GM19463 (cell line): Measurements from ENCODE around the gene GDF7.
A peak's percentile ranks its signal among the peaks of the same experiment; 100 is the strongest.

ENCODE experiments used
- ATAC-seq: cut with Tn5 transposase; IDR thresholded peaks from one replicate; pipeline ENCODE4 v1.9.1; 2021; ENCODE audit warnings: mild to moderate bottlenecking, moderate library complexity; ENCODE audit not compliant: unreplicated experiment

The GDF7 gene

DNA sequence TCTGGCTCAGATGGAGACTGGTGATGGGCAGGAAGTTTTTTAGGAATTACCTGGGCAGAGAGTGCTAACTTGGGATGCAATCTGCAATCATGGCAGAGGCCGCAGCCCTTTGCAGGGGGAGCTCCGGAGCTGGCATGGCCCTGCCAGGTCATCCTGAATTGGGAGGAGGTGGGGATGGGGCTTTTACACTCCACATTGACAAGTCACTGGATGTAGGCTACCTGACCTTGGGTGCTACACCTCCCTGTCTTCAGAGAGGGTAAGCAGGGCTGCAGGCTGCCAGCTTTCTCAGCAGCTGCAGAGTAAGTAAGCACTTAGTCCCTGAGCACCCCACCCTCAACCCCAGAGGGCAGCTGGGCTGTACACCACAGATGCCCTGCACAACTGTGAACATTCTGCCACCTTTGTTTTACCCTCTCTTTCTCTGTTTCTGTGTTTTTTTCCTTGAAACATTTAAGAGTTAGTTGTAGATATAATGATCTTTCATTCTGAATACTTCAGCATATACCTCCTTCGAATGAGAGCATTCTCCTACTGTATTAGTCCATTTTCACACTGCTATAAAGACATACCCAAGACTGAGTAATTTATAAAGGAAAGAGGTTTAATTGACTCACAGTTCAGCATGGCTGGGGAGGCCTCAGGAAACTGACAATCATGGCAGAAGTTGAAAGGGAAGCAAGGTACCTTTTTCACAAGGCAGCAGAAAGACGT is 9.3 kb upstream of the GDF7 start:
- ATAC-seq, result no peak

DNA sequence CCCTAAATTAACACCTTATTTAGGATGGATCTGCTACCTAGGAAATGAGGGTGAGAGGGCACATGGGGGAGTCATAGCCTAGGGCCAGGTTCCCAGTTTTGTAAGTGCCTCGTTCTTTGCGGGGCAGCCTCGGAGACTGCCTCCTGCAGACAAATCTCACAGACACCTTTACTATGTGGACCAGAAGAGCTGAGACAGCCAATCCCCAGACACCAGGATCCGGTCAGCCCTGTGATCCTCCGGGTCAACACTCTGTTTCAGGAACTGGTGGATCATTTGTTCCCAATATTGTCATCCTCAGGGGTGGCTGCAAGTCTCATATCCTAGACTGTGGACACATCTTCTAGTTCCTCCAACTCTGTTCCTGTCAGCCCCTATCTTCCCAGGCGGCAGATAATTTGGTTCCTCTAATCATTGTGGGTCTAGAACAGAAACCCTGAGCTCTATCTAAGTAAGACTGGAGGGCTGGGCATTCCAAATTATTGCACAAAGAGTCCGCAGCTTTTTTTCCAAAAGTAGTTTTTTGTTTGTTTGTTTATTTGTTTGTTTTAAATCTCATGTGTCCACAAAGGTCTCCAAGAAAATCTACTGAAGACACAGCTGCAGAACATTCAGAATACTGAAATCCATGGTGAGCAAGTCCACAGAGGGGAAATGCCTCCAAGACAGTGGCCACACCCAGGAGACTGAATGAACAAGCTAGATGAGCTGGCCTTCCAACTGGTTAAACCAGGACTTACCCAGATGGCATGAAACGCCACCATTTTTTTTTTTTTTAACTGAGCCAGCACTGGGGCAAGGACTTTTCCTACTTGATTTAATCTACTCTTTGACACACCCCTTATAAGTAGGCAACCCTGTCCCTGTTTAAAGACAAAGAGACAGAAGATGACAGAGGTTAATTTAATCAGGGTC is 6.2 kb upstream of the GDF7 start:
- no peak for ATAC-seq

DNA sequence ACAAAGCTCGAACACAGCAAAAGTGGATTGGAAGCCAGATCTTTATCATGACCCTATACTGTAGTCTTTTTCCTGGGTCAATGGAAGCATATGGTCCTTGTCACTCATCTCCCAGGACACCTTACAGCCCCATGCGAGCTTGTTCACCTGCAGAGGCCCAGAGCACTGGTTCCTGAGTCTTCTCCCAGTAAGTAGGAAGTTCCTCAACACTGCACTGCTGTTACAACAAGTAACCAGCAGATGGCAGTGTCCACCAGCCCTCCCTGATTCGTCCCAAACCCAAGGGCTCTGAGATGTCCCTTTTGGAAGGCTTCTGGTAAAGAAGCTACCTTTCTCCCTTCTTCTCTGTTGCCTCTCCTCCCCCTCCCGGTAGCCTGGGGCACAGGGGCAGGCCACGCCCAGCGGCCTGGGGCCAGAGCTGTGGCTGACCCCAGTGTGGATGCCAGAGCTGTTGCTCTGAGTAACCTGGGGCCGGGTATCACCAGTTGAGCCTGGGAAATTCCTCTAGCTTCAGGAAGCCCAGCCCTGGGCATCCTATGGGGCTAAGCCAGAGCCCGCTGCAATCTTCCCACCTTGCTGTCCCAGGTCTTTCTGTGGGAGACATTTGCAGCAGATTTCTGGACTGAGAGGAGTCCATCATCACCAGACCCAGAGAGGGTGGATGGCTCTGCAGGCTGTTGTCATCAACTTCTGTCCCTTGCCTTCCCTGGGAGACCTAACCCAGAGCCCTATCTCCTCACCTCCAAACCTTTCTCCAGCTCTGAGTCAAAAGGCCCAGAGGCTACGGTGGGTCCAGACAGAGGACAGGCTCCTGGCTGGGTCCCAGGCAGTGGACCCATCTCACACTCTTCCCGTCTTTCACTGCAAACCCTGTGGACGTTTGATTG is 5.3 kb upstream of the GDF7 start:
- peak; percentile 72 for ATAC-seq

DNA sequence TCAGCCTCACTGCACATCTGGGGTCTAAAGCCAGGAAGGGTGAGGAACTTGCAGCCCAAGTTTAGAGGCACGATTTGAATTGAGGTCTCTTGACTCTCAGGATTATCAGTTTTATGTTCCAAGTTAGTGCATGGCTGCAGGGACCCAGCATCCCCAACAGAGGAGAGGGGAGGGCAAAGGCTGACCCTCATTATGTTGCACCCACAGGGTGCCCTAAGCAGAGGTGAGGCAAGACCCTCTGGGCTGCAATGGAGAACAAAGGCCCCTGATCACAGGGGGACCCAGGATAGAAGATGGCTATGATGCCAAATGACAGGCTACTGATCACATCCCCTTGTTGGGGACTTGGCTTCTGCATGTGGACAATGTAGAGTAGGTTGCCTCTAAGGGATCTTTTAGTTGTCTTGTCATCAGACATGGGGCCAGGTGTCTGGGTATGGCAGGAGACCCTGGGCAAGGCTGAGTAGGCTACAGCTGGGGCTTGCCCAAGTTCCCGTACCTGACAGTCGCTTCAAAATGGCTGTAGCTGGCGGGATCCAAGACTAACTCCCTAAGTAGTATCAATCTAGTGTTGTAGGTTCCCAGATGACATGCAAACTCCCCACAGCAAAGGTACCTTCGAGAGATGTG is 4.5 kb upstream of the GDF7 start:
- no peak for ATAC-seq

DNA sequence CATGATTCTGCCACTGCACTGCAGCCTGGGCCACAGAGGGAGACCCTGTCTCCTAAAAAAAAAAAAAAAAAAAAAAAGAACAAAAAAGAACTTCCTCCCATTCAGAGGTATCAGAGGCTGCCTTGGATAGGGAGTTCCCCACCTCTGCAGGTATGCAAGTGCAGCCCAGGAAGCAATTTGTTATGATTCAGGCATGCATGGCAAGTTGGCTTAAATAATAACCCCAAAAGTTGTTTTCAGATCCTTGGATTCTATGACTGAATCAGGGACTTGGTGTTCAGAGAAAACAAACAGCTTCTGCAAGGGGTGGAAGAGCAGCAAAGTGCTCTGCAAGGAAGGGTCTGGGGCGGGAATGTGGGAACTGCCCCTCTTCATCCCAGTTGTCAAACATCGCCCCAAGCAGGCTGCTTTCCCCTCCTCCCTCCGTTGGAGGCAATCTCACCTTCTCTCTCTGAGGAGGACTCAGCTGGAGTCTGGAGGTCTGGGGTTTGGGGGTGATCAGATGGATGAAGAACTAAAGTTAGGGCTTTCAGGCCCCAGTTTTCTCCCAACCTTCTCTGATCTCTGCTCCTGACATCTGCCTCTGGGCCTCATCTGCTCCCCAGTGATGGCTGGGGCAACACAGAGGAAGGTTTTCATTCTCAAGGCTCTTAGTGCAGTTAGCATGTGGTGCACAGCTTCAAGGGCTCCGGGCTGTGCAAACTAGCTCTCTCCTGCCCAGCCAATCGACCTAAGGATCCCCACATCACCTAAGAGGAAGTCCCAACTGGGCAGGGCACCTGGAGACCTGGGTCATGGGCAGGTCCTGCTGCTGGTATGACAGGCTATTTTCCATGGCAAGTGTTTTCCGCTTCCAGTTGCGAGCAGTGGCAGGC is 3.5 kb upstream of the GDF7 start:
- ATAC-seq, result no peak

DNA sequence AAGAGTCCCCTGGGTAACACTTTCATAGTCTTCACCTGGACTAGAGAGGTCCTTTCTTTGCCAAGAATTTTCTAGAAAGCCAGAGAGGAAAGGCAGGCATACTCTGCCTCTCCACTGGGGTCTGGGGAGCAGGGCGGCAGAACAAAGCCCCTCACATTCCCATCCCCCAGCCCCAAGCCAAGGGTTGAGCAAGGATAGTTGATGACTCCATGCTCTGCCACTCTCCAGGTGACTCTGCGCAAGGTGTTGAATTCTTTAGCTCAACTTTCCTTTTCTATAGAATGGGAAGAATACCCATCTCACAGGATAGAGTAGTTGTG is 2.9 kb upstream of the GDF7 start:
- ATAC-seq, result no peak

DNA sequence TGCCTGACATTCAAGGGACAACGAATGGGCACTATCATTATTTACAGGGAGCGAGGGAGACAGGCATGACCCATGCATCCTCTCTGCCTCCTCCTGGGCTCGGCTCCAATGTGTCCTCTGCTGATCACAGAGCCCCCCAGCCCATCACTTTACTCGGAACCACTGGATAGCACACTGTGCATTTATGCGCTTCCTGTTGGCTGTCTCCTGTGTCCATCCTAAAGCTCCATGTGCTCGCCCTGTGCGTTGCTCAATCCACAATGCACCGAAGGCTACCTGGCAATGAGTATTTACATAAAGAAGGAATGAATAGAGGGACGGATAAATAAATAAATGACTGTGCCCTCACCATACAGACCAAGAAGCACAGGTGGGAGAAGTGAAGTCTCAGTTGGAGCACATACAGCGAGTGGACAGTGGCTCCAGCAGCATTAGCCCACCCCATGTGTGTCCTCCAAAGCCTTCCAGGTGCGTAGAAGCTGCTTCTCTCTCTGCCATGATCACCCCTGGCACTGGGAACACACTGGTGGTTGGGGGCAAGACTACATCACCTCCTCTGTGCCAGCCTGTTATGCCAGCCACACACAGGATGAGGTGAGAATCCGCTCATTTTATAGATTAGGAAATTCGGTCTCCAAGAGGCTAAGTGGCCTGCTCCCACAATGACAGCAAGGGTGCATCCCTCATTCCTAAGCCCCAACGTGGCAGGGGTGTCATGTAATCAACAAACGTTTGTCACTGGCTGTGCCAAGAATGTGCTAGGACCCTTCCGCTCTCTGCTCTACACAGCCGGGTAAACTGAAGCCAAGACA is 2.3 kb upstream of the GDF7 start:
- ATAC-seq, result no peak

DNA sequence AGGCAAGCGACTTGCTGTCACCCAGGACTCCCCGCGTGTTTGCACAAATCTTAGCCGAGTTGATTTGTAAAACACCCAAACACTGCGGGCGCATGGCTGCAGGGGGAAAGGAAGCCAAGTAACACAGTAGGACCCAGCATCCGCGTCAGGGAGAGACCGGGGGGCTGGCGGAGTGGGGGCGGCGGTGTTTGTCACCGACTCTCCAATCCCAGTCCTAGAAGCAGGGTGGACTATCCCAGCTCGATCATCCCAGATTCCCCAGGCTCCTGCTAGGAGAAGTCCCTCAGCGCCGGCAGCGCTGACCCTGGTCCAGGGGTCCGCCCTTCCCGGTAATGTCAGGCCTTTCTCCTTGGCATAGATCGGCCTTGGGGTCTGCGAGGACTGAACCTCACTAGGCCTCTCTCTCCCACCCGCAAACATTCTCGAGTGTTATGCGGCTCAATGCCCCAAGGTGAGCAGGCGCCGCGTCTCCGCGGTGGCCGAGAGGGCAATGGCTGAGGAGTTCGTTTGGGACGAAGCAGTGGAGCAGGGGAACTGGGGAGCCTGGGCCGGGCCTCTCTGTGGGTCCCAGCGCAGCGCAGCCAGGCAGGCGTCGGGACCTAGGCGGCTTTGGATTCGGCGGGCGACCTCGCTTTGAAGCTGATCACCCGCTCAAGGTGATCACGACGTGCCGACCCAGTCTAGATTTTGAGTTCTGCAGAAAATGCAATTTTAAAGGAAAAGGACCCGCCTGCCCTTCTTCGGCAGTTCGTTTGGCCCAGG is 1.5 kb upstream of the GDF7 start:
- ATAC-seq, result no peak

DNA sequence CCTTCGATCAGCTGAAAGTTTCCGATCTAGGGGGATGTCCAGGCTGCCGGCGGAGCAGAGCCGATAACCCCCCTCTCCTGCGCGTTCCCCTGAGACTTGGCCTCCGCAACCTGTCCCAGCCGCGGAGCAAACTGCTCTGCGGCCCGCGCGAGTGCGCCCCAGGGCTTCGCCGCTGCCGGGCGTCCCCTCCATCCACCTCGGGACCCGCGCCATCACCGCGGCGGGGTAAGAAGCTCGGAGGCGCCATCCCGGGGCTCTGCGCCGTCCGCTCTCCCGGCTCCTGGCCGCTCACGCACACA is 990 bp upstream of the GDF7 start:
- ATAC-seq, result no peak

DNA sequence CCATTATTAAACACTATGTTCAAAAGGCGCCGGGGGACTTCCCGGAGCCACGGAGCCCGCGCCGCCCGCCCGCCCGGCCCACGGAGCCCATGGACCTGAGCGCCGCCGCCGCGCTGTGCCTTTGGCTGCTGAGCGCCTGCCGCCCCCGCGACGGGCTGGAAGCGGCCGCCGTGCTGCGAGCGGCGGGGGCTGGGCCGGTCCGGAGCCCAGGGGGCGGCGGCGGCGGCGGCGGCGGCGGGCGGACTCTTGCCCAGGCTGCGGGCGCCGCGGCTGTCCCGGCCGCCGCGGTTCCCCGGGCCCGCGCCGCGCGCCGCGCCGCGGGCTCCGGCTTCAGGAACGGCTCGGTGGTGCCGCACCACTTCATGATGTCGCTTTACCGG is 197 bp downstream of the GDF7 start:
- ATAC-seq, result peak; percentile 45

DNA sequence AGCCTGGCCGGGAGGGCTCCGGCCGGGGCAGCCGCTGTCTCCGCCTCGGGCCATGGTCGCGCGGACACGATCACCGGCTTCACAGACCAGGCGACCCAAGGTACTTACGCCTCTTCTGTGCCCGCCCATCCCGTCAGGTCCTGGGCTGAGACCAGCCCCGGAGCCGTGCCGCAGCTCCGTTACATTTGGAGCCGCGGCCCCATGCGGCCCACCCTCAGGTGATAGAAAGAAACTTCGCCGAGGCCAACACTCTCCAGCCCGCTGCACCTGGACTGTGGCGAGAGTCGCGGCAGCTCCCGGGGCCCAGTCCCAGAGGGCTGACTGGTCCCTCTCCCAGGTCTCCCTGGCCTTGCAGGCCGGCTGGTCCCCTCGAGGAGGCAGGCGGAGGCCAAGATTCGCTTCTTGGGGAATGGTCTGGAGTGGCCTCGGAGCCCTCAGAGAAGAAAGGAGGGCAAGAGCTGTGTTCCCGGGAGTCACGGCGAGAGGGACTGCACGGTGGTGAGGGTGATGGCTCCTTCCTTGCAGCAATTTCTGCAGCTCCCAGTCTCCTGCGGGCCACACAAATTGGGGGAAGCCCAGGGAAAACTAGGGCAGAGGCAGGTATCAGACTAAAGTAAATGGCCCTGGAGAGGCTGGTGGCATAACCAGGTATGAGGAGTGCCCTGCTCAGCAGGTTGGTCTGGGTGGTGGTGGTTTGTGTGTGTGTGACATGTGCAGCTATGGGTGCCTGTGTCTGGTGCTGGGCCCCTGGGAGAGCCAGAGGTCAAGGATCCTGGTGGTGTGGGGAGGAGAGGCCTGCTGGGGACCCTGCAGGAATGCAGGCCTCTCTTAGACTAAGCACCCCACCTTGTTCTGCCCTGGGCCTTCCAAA is 822 bp downstream of the GDF7 start:
- ATAC-seq, result peak; percentile 16

DNA sequence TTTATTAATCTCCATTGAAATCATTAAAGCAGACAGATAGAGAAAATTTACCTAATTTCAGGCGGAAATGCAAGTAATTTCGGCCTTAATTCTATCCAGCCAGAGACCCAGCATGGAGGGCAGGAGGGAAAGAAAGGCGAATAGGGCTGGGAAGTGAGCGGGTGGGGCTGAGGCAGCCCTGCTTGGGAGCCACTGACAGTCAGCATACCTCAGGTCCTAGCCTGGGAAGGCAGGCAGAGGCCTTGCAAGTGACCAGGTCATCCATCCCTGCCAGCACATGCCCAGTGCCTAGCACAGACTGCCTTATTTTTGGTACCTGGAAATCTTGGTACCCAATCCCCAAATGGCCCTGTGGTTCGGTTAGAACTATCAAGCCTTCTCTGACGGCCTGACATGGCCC is 1.5 kb downstream of the GDF7 start:
- no peak for ATAC-seq

DNA sequence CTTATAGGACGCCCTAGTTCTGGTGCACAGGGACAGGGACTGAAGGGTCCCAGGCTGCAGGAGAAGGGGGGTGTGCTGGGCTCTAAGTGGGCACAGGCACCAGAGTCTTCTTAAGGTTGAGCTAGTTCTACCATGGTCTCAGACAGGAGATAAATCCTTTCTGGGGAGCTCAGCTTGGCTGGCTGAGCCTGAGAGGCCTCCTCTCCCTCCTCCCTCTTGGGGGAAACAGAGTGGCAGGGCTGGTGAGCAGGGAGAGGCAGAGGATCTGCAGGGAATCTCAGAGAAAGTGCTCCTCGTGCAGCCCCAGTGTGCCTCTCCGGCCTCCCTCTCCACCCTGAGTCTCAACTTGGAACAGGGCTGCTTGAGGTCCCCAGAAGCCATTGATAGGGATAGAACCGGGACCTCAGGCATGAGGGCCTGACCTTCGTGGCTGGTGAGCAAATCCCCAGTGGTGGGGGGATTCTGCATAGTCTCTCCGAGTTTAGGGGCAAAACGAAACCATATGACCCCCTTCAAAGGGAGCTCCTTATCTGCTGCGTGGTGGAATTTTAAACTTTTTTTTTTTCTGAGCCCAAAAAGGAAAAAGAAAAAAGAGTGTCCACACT is 2.0 kb downstream of the GDF7 start:
- ATAC-seq, result no peak

DNA sequence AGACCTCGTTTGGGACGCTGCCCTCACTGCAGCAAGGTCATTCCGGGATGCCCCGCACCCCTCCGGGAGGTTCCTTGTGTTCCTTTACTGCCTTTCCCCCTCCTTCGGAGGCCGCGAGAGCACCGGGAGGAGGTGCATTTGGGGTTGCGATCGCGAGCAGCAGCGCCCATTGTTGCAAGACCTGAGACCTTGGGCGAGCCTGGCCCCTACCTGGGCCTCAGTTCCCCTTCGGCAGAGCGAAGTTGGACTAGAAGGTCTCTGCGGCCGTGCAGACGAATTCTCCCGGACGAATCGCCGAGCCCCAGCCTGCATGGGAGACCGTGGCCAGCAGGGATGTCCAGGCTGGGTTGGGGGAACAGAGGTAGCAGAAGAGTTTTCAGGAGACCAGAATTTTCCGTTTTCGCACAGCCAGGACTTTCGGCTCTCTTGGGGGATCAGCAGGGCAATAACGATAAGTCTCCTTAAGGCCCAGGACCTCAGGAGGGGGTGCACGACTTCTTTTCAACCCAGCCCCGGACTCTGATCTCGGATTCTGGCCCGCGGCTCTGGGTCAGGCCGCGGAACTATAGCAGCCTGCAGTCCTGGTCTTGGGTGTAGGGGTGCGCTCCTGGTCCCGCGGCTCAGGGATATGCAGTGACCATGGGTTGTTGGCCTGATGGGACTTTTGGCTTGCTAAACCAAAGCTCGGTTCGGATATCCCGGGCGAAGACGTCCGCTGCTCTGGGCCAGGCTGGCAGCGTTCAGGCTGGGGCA is 2.8 kb downstream of the GDF7 start:
- ATAC-seq, result no peak

DNA sequence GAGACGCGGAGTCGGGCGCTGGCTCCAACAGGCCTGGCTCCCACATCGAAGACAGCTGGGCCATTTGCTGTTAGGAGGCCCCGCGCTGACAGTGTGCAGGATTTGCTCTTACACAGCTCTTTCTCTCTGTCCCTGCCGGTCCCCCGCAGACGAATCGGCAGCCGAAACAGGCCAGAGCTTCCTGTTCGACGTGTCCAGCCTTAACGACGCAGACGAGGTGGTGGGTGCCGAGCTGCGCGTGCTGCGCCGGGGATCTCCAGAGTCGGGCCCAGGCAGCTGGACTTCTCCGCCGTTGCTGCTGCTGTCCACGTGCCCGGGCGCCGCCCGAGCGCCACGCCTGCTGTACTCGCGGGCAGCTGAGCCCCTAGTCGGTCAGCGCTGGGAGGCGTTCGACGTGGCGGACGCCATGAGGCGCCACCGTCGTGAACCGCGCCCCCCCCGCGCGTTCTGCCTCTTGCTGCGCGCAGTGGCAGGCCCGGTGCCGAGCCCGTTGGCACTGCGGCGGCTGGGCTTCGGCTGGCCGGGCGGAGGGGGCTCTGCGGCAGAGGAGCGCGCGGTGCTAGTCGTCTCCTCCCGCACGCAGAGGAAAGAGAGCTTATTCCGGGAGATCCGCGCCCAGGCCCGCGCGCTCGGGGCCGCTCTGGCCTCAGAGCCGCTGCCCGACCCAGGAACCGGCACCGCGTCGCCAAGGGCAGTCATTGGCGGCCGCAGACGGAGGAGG is 3.5 kb downstream of the GDF7 start:
- no peak for ATAC-seq
